GM12892 (cell line): Measurements from ENCODE around the gene RCC2.
"Not testable (repeated sequence)": the region's sequence is repeated elsewhere in the genome, so short reads cannot be mapped to it uniquely, and the experiment has no call there.

Experiments used
- DNase-seq: peaks from one replicate; pipeline ENCODE4 v3.0.0; 2011; ENCODE audit not compliant: insufficient read length
- FAIRE-seq: peaks from 2 replicates; lab custom pipeline; 2011; peaks lifted over from hg19 to GRCh38; lab: Jason Lieb, UNC
- POLR2A ChIP-seq: IDR thresholded peaks from 2 replicates; pipeline ENCODE4 v1.6.1; 2011; ENCODE audit warnings: low read depth, low read length, control low read depth
- POLR2AphosphoS5 ChIP-seq: IDR thresholded peaks from 2 replicates; pipeline ENCODE4 v1.6.1; 2011; ENCODE audit warnings: low read depth, low read length, control low read depth
- TAF1 ChIP-seq: IDR thresholded peaks from 2 replicates; pipeline ENCODE4 v1.6.1; 2011; ENCODE audit warnings: low read depth, mild to moderate bottlenecking, control low read depth, low read length, borderline replicate concordance

The RCC2 gene

DNA sequence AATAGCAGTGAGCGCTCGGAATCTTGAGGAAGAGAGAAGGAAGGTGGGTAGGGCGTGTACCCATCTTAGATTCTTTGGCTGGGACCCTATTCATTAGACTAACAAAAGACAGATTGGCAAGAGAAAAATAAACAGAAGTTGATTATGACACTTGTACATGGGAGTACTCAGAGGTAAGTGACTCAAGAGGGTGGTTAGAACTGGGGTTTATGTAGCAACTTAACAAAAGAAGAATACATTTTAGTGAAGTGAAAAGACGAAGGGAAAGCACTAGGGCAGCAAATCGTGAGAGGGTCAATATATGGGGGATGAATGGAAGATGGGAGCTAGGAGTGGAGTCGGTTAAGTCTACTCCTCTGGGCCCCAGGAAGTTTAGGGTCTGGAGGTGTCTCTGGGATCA is 25.8 kb upstream of the RCC2 start:
- DNase-seq (no peak), FAIRE-seq (no peak)
- TF ChIP-seq TAF1: no peak
- no peak for TF ChIP-seq POLR2A
- no peak for TF ChIP-seq POLR2AphosphoS5

DNA sequence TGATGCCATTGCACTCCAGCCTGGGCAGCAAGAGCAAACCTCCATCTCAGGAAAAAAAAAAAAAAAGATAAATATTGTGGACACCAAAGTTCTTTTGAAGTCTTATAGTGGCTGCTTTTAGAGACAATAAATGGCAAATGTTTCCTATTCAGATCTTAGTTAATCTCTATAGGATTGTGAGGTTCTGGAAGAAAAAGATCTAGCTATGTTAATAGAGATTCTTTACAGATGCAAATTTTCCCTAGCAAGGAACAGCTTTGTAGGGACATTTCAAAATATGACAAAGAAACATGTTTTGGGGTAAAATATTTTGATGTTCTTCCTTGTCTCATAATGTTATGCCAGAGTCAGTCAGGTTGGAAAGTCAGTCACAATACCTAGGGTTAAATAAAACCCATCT is 24.5 kb upstream of the RCC2 start:
- FAIRE-seq (no peak), DNase-seq (no peak)
- no peak for TF ChIP-seq POLR2AphosphoS5
- TF ChIP-seq POLR2A: no peak
- TF ChIP-seq TAF1: no peak

DNA sequence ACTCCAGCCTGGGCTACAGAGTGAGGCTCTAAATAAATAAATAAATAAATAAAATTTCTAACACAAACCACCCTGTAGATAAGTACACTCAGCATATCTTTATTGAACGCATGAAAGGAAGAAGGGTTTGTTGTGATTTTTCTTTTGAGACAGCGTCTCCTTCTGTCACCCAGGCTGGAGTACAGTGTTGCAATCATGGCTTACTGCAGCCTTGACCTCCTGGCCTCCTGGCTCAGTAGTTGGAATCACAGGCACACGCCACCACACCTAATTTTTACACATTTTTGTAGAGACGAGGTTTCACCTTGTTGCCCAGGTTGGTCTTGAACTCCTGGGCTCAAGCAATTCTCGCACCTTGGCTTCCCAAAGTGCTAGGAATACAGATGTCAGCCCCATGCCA is 23.2 kb upstream of the RCC2 start:
- no peak for TF ChIP-seq TAF1
- no peak for TF ChIP-seq POLR2AphosphoS5
- TF ChIP-seq POLR2A: no peak
- FAIRE-seq (no peak), DNase-seq (no peak)

- TF ChIP-seq POLR2AphosphoS5 (no peak), TAF1 (no peak), POLR2A (no peak)
- no peak for FAIRE-seq
- DNase-seq: no peak
These were observed 20.7 kb upstream of the RCC2 start for GRCh38 chr1:17460219-17460618.

- FAIRE-seq: no peak
- TF ChIP-seq TAF1 (no peak), POLR2A (no peak), POLR2AphosphoS5 (no peak)
- DNase-seq: no peak
These were observed 19.3 kb upstream of the RCC2 start for GRCh38 chr1:17458794-17459193.

GRCh38 chr1:17452686-17453085 is 13.2 kb upstream of the RCC2 start:
- FAIRE-seq: no peak
- DNase-seq: no peak
- TF ChIP-seq POLR2A: no peak
- TF ChIP-seq POLR2AphosphoS5: no peak

GRCh38 chr1:17452203-17452602 is 12.7 kb upstream of the RCC2 start:
- not testable (repeated sequence) for DNase-seq, FAIRE-seq

DNA sequence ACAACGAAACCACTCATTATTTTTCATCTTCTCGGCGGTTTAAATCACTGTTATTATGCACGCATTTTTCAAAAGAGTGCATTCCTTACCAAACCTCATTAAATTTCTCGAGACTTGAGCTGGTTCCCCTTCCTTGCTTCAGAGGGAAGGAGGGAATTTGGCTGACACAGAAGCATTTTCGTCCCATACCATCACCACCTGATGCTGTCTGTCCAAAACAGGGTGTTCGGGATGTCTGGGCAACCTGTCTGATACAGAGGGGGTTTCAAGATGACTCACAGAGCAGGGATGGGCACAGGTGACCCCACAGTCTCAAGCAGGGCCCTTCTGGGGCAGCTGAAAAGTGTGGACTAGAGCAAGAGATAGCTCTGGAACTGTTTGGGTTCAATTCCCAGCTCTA is 12.3 kb upstream of the RCC2 start:
- TF ChIP-seq TAF1: no peak
- no peak for TF ChIP-seq POLR2A
- TF ChIP-seq POLR2AphosphoS5: no peak
- no peak for DNase-seq
- no peak for FAIRE-seq

DNA sequence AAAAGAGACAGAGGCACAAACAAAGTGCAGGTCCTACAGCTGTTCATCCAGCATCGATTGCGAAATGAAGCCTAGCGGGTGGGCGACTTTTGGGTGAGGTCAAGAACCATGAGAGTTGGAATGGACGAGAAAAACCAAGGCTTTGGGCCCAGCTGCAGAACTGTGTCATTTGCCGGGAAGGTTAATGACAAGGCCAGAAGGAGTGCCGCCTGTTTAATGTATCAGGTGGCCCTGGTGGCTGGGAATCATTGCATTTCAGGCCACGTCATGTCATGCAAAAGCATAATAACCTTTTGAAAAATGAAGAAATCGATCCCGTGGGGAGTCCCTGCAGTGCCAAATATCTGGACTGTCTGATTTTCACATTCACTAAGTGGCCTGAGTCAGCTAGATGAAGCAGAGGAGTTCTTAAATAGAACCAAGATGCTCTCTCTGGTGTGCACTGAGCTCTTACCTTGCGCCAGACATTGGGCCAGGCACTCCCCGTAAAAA is 8.1 kb upstream of the RCC2 start:
- FAIRE-seq (no peak), DNase-seq (no peak)
- TF ChIP-seq POLR2AphosphoS5 (no peak), TAF1 (no peak), POLR2A (no peak)

GRCh38 chr1:17442841-17443240 is 3.4 kb upstream of the RCC2 start:
- no peak for DNase-seq

GRCh38 chr1:17441993-17442357 is 2.5 kb upstream of the RCC2 start:
- TF ChIP-seq POLR2AphosphoS5: no peak
- no peak for TF ChIP-seq TAF1
- TF ChIP-seq POLR2A: no peak
- FAIRE-seq: no peak
- no peak for DNase-seq

More at GRCh38 chr1:17442841-17443240, 3.4 kb upstream of the RCC2 start:
- FAIRE-seq: no peak
- TF ChIP-seq TAF1 (no peak), POLR2A (no peak), POLR2AphosphoS5 (no peak)

DNA sequence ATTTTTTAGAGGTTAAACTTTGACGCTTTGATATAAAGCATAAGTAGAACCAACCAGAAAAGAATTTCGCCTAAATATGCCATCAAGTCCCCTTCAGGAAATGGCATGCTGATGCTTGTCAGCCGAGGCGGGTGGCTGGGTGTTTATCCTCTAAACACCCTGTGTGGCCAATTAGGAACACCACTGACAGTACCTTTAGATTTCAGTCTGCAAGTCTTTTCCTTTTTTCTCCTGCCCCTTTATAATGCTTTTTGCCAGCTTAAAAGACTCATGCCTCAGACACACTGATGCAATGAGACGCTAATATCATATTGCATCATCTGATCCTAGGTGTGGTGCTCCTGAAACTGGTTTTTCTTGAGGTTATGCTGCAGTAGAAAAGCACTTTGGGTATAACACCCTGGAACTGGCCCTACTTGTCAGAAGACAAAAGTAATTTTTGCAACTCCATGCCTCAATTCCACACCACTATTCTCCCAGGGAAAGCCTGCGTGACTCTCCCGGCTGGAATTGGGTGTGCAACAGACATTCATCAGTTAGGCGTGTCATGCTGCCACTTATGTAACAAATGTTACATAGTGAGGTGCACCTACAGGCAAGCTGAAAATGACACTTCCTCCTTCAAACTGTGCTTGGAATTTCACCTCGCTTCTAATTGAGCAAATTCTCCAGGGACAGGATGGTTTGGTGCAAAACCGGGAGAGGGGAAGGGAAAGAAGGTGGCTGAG is 2.0 kb upstream of the RCC2 start:
- TF ChIP-seq TAF1 (no peak), POLR2AphosphoS5 (no peak)
- FAIRE-seq (no peak), DNase-seq (no peak)

- DNase-seq (no peak), FAIRE-seq (no peak)
- TF ChIP-seq POLR2A: no peak
- TF ChIP-seq TAF1: no peak
- no peak for TF ChIP-seq POLR2AphosphoS5
These were observed 1.3 kb upstream of the RCC2 start for GRCh38 chr1:17440827-17441168.
